CD4-positive, alpha-beta T cell treated with Interleukin-10 for 1 hour (primary cell): ENCODE measurements around the gene MARCHF3.
A peak's percentile ranks its signal among the peaks of the same experiment; 100 is the strongest.
"Not testable (repeated sequence)": the region's sequence is repeated elsewhere in the genome, so short reads cannot be mapped to it uniquely, and the experiment has no call there.

Source experiments
- DNase-seq: peaks from one replicate; pipeline ENCODE4 v3.0.0-alpha.2; 2020

MARCHF3 gene

GRCh38 chr5:127046343-127047072 is 16.1 kb upstream of the MARCHF3 start:
- no peak for DNase-seq

DNA sequence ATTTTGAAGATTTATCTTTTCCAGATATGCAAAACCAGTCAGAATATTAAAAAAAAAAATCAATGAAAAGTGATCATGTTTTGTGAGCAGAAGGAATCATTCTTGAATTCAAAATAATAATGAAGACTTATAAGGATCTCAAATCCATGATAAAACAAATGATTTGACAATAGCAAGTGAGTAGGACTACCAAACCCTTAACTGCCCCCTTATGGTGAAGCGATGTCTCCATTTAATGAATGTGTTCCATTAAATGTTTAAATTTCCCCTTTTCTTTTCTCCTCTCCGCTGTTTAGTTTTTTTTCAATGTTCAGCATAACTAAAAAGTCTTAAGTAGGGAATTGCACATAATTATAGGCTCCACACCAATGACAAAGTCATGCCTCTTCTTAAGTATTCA is 12.2 kb upstream of the MARCHF3 start:
- no peak for DNase-seq

DNA sequence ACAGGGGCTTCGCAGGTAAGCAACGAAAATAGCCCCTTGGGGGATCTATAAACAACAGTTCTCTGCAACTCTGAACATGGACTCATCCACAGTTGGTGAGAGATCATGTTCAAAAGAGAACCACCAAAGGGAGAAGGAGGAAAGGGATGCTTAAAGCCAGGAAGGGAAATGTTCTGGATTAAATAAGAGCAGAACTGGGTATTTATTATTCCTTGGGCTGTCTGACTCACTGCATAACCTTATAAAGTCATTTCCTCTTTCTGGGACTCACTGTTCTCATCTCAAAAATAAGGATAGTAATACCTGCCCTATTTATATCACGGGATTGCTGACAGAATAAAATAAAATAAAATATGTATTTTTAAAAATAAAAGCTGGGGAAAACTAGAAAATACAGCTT is 11.2 kb upstream of the MARCHF3 start:
- DNase-seq: no peak

DNA sequence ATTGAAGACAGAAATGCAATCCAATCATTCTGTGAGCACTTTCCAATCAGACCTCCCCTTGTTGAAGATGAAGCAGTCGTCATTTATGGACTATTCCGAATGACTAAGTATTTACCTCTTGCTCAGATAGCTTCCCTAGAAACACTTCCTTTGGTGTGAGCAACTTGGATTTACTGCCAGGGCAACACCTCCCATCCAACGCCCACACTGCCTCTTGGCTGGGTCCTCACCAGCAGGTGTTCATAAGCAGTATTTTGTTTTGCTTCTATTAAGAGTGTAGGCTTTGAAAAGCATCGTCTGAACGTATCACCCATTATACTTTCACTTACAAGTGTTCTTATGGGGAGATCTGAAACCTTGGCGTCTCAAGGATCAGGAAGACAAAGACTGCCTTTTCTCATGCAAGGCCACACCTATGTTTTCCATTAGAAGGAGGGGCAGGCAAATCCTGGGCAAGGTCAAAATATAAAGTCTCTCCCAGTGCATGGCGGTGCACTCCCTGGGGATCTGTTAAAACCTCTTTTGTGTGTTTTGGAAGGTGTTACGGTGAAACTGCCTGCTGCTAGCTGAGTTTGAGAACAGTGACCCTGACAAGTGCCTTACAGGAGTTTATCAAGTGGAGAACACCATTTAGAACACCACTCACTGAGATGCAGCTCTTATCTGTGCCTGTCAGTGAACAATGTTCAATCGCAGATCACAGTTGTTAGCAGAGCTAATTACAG is 10.6 kb upstream of the MARCHF3 start:
- no peak for DNase-seq

- no peak for DNase-seq
Measured at GRCh38 chr5:127038550-127038949, 8.2 kb upstream of the MARCHF3 start.

- no peak for DNase-seq
Measured at GRCh38 chr5:127031863-127032232, 1.5 kb upstream of the MARCHF3 start.

DNA sequence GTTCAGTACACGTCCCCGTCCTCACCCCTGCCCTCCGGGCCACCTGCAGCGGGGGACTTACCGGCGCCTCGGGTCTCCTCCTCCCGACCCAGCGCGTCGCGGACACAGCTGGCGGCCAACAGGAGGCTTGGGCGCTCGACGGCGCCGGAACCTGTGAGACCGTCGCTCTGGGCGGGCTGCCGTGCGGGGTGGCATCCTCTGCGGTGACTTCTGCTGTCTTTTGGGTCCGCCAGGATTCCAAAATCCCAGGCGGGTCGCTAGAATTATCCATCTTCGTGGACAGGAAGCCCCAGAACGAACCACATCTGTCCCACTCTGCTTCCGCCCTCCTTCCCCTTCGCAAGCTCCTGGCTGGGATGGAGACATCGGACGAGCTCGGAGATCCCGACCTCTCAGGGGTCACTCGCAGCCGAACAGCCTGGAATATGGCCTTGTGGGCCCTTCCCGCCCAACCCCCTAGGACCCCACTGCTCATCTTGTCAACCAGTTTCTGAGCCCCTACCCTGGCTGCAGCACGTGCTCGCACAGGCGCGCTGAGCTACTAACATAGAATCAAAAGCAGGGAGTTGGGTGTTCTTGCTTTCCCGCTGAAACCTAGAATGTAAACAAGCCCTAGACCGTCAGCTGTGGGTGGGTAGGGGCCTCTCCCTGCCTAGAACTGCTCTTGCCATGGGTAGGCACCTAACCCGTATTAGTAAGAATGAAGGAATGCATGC is 947 bp upstream of the MARCHF3 start:
- peak; percentile 21 for DNase-seq

GRCh38 chr5:127029581-127030258 is 638 bp downstream of the MARCHF3 start:
- DNase-seq: peak; percentile 50

DNA sequence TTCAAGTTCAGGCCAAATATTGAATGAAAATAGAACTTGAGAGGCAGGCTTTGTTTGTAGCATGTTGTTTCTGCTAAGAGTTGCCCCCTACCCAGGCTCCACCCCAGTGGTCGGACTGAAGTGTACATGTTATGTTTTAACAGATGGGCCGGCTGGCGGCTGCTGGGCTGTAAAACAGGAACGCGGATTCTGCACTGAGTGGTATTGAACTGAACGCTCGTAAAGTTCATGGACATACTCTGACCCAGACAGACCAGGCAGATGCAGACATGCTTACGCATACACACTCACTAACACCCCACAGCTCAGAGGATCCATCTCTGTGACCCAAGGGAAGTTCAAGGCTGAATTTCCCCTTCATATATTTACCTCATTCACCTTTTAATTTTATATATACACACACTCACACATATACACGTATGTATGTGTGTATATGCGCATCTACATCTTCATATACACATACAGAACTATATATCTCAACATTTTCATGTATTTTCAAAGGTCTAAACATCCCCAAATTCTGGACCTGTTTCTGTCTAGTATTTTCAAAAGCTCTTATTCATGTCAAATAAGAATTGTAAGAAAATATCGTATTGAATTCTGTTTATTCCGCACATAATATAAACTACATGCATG is 1.4 kb downstream of the MARCHF3 start:
- DNase-seq: no peak

GRCh38 chr5:127027539-127027938 is 2.8 kb downstream of the MARCHF3 start:
- no peak for DNase-seq

DNA sequence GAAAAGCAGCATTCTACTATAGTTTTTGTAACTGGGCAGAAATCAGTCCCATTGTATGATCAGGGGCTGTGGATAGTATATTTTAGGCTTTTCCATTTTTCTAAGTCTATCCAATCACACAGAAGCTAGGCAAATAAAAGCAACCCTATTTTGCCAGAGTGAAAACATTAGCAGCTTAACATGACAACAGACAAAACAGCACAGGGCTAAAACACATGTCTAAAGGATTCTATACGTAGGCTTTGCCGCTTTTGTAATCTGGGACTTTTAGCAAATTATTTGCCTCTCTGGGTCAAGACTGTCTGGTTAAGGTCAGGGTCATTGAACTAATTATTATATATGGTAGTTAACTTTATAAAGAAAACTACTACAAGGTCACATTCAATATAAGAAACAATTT is 4.2 kb downstream of the MARCHF3 start:
- no peak for DNase-seq

DNA sequence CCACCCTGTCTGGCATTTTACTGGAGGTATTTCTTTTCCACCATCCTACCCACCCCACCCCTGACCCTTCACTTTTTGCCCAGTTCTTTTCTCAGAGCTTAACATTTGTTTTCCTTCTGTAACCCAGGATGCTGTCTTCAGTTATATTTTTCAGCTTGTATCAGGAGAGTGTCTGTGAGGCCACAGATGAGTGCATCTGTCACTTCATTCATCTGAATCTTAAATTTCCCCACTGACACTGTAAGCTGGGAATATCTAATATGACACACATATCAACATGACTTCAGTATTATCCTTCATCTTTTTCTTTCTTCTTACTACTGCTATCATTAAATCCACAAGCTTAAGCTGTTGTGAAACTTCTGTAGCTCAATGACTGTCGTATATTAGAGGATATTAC is 4.9 kb downstream of the MARCHF3 start:
- no peak for DNase-seq

- no peak for DNase-seq
Measured at GRCh38 chr5:127024821-127025220, 5.5 kb downstream of the MARCHF3 start.

DNA sequence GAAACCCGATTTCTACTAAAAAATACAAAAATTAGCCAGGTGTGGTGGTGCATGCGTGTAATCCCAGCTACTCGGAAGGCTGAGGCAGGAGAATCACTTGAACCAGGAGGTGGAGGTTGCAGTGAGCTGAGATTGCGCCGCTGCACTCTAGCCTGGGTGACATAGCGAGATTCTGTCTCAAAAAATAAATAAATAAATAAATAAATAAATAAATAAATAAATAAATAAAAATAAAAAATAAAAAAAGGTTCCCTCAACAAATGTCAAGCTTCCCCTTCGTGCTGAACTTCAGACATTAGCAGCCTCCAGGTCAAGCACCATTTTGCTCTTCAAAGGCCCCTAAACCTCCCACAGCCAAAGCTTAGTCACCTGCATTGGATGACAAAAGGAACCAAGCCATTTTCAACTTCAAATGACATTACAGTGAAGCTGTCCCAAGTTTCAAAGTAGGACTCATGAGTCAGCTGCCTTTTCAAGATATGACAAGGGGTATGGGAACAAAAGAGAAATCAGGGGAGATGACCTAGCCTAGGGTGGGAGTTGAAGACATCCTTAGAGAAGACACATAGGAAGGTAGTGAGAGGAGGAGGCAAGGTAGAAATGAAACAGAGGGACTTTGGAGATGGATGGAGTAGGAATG is 6.7 kb downstream of the MARCHF3 start:
- DNase-seq: not testable (repeated sequence)

DNA sequence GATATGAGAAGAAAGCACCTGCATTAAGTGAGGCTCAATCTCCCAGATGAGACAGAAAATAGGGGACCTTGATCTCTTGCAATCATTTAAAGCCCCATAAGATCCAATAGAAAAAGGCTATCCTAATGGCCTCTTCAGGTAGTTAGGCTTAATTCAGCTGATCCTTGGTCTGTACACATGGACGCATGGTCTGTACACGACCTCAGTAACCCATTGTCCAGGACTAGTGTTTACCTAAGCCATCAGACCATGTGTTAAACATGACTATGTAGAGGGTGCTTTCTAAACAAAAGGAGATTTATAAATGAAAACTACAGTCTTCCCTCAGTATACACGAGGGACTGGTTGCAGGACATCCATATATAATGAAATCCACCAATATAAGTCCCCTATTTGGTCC is 7.5 kb downstream of the MARCHF3 start:
- DNase-seq: no peak

DNA sequence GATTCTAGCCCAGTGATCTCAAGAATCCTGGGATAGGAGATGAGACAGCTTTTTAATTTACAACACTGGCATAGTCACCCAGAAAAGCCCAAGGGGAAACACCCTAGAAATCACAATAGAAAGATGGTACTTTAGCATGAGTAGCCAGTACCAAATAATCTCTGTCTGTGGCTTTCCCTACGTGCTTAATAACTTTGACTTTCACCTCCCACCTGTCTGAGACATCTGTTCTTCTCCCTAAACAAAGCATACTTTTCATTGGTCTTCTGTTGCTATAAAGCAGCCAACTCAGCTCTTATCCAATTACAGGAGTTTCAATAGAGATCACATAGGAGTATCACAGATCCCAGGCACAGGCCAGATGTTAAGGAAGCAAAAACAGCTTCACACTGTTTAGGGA is 10.4 kb downstream of the MARCHF3 start:
- DNase-seq: no peak

DNA sequence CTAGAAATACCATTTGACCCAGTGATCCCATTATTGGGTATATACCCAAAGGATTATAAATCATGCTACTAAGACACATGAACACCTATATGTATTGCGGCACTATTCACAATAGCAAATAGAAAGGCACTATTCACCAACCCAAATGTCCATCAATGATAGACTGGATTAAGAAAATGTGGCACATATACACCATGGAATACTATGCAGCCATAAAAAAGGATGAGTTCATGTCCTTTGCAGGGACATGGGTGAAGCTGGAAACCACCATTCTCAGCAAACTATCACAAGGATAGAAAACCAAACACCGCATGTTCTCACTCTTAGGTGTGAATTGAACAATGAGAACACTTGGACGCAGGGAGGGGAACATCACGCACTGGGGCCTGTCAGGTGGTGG is 13.6 kb downstream of the MARCHF3 start:
- not testable (repeated sequence) for DNase-seq

- DNase-seq: no peak
Measured at GRCh38 chr5:127015716-127016115, 14.6 kb downstream of the MARCHF3 start.

DNA sequence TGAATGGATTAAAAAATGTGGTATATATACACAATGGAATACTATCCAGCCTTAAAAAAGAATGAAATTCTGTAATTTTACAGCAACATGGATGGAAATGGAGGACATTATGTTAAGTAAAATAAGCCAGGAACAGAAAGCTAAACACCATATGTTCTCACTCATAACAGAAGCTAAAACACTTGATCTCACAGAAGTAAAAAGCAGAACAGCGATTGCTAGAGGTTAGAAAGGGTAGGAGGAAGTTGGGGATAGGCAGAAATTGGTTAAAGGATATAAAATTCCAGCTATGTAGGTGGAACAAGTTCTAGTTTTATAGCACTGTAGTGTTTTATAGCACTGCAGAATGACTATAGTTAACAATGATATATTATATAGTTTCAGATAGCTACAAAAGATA is 15.8 kb downstream of the MARCHF3 start:
- no peak for DNase-seq

GRCh38 chr5:127013407-127013806 is 17.0 kb downstream of the MARCHF3 start:
- DNase-seq: no peak

- no peak for DNase-seq
Measured at GRCh38 chr5:127012916-127013315, 17.4 kb downstream of the MARCHF3 start.

DNA sequence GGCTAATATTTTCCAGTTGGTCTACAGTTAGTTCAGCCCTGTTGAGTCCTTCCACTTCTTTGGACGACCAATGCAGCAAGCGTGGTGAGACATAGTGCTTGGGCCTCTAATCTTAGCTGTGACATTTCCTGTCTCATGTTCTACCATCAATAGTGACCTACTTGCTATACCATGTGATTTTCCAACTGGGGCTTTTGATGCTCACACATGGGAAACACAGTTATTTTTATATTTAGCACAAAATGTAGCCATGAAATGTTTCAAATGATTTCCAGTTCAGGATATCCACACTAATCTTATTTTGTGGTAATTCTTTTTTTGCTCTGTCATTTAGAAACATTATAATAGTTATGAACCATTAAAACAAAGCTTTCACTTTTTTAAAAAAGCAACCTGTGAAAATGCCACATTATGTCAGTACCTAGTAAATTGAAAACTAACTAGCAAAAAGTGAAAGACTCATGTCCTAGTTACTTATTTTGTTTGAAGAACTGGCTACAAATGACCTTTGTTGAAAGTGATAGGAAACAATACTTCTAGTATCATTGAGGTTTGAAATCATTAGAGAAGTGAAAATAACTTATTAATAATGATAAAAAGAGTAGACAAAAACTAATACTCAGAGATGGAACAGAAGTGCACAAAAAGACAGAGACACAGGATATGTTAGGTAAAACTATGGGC is 18.3 kb downstream of the MARCHF3 start:
- no peak for DNase-seq
